Measurements from ENCODE around the gene PCNX3.
"Not testable (repeated sequence)": the region's sequence is repeated elsewhere in the genome, so short reads cannot be mapped to it uniquely, and the experiment has no call there.

Gene PCNX3

DNA sequence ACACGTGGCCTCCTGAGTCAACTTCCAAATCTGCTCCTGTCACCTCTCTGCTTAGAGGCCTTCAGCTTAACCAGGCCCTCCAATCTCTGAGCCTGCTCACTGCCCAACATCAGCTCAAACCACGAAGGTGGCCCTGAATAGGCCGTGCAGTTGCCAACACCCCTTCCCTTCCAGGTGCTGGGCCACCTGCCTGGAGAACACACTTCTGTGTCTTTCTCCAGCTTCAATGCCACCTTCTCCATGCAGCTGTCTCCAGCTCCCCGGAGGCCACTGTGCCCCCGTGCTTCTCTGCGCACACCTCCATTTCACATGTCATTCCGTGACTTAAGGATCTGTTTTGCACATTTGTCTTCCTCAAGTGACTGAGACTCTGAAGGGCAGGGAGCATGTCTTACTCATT is 41.9 kb downstream of the PCNX3 start:
- TF ChIP-seq, protein P1, sequence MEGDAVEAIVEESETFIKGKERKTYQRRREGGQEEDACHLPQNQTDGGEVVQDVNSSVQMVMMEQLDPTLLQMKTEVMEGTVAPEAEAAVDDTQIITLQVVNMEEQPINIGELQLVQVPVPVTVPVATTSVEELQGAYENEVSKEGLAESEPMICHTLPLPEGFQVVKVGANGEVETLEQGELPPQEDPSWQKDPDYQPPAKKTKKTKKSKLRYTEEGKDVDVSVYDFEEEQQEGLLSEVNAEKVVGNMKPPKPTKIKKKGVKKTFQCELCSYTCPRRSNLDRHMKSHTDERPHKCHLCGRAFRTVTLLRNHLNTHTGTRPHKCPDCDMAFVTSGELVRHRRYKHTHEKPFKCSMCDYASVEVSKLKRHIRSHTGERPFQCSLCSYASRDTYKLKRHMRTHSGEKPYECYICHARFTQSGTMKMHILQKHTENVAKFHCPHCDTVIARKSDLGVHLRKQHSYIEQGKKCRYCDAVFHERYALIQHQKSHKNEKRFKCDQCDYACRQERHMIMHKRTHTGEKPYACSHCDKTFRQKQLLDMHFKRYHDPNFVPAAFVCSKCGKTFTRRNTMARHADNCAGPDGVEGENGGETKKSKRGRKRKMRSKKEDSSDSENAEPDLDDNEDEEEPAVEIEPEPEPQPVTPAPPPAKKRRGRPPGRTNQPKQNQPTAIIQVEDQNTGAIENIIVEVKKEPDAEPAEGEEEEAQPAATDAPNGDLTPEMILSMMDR (conservative IDR thresholded peaks at IDR 0.05; ENCODE audit: low read depth, low read length) = no peak

DNA sequence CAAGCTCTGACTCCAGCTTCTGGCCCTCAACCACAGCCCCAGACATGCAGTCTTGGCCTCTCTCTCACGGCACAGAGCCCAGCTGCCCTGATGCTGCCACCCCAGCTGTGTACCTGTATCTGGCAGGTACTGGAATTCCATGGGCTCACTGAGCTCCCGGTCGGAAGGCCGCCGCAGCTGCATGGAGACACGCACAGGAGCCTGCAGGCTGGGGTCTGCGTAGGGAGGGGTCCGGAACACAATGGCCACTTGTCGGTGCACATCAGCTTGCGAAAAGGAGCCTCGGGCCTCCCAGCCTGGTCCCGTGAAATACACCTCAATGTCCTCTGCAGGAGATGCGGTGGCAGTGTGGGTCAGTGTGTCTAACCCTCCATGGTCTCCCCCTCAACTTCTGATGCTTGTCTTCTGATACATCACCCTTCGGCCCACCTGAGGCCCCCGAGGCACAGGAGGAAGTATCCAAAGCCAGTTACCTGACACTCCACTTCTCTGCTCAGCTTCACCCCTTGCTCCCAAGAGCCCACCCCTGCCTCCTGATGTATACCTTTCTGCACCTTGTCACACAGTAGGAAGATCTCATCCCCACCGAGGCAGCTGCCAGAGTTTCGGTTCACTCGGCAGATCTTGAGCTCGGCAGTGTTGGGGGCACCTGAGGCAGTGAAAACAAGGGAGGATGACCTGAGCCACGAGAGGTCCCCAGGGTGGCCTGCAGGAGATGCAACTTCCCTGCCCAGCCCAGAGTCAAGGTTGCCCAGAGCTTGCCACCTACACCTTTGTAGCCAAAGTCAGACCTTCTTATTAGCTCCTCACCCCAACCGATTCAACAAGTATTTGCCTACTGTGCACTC is 42.8 kb downstream of the PCNX3 start:
- H3K4me3 ChIP-seq (ENCODE audit: low read depth, low read length) = no peak overlapping the region
- DNase-seq (ENCODE audit: low read depth) = no peak
- TF ChIP-seq, protein P1 (conservative IDR thresholded peaks at IDR 0.05; ENCODE audit: low read depth, low read length) = no peak

More for the DNA sequence above, 41.9 kb downstream of the PCNX3 start:
- no peak for DNase-seq (ENCODE audit: low read depth)
- H3K4me3 ChIP-seq (ENCODE audit: low read depth, low read length) = no peak overlapping the region

DNA sequence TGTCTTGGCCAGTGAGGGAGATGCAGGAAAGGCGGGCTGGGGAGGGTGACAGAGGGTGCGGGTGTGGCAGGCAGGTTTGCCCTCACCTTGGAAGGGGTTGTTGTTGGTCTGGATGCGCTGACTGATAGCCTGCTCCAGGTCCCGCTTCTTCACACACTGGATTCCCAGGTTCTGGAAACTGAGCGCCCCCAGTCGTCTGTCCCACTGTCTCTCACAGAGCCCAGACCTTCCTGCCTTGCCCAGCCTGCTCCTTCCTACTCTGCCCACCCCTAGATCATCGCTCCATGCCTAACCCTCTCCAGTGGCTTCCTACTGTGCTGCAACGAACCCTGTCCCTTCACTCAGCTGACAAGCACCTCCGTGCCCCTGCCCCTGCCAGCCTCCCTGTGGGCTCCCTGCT is 44.5 kb downstream of the PCNX3 start:
- TF ChIP-seq, protein P1 (conservative IDR thresholded peaks at IDR 0.05; ENCODE audit: low read depth, low read length) = no peak
- H3K4me3 ChIP-seq (ENCODE audit: low read depth, low read length) = no peak overlapping the region
- no peak for DNase-seq (ENCODE audit: low read depth)

DNA sequence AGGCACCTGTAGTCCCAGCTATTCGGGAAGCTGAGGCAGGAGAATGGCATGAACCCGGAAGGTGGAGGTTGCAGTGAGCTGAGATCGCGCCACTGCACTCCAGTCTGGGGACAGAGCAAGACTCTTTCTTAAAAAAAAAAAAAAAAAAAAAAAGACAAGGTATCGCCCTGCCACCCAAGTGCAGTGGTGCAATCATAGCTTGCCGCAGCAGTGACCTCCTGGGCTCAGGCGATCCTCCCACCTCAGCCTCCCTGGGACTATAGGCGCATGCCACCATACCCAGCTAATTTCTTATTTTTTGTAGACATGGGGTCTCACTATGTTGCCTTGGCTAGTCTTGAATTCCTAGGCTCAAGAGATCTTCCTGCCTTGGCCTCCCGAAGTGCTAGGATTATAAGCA is 45.3 kb downstream of the PCNX3 start:
- not testable (repeated sequence) for DNase-seq (ENCODE audit: low read depth); H3K4me3 ChIP-seq (ENCODE audit: low read depth, low read length)

DNA sequence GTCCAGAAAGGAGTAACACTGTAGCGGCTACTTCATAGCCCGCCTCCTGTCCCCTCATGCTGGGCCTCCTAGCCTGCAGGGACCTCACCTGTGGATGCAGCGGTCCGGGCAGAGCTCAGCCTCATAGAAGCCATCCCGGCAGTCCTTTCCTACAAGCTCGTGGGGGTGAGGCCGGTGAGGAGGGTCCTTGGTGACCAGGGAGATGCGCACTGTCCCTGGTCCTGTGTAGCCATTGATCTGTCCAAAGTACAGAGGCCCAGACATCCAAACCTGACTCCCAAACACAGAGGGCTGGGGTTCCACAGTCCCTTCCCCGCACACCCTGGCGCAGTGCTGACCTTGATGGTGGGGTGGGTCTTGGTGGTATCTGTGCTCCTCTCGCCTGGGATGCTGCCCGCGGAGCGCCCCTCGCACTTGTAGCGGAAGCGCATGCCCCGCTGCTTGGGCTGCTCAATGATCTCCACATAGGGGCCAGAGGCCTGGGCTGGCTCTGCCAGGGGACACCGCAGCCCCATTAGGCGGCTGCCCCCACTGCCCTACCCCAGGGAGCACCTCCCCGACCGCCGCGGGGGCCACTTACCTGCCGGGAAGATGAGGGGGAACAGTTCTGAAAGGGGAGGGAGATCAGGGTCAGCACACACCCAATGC is 46.1 kb downstream of the PCNX3 start:
- no peak for DNase-seq (ENCODE audit: low read depth)
- peak overlapping the region; percentile 84 for H3K4me3 ChIP-seq (ENCODE audit: low read depth, low read length)
- TF ChIP-seq, protein P1 (conservative IDR thresholded peaks at IDR 0.05; ENCODE audit: low read depth, low read length) = no peak

DNA sequence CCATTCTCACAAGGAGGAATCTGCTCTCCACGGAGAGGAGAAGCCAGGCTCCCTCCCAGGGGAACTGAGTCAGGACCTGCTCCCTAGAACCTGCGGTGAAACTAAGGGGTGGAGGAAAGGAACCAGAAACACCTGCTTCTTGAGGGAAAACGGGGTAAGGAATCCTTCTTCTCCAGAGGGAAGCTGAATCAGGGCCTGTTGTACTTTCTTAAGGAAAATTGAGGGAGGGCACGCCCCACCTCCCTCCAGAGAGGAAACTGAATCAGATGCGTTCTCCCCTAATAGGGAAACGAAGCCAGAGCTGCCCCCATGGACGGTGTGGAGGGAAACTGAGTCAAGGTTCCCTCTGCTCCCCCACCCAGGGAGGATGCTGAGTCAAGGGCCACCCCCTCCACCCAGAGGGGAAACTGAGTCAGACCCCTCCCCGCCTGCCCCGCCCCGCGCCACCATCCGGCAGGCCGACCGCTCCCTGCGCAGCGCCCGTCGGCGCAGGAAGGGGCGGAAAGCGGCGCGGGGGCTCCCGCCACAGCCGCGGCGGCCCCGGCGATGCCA is 46.7 kb downstream of the PCNX3 start:
- H3K4me3 ChIP-seq (ENCODE audit: low read depth, low read length) = peak overlapping the region; percentile 84
- TF ChIP-seq, protein P1 (conservative IDR thresholded peaks at IDR 0.05; ENCODE audit: low read depth, low read length) = no peak
- peak; percentile 21 for DNase-seq (ENCODE audit: low read depth)

DNA sequence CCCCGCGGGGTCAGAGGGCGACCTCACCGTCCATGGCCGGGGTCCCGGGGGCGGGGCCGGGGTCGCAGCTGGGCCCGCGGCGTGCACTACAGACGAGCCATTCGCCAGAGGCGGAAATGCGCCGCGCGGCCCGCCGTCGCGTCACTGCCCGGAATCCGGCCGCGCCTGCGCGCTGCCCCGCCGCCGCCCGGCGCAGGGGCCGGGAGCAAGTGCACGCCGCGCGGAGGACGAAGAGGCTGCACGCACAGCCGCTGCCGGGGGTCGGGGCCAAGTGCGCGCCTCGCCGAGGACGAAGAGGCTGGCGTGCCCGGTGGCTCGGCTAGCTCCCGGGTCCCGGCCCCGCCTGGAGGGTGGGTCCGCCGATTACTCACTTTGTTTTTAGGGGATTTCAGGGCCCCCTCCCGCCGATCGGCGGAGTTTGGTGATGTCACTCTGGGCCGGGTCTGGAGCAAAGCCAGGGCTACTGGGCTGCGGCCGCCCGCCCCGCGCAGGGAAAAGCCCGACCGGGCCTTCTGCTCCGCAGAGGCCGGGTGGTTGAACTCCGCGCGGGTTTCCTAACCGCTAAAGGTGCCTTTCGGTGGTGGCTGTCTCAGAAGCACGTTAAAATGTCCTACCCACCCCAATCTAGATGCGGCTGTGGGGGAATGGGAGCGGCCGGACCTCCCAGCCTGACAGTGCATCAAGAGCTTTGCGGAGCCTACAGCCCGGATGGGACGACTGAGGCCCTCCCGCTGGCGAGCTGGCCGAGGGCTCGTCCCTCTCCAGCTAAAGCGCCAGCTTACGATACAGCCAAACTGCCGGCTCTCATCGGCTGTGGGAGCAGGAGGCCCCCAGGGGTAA is 47.4 kb downstream of the PCNX3 start, which contains the start of gene RELA:
RELA (minus strand) TSS at position 118 of the 840 bp plus-strand sequence; CDS start at position 34, 84 bp downstream.
- TF ChIP-seq, protein P1 (conservative IDR thresholded peaks at IDR 0.05; ENCODE audit: low read depth, low read length) = no peak
- peak; percentile 93 for DNase-seq (ENCODE audit: low read depth)
- H3K4me3 ChIP-seq (ENCODE audit: low read depth, low read length) = peak within 1 kb of the TSS; percentile 84

Data from choroid plexus epithelial cell (primary cell).